Fibroblast of skin of abdomen (primary cell): ENCODE measurements around the gene ACVRL1. TPM values are rescaled to one million over a fixed set of nuclear protein-coding genes. Genes with fewer than 3 reads are reported as not detected.

Experiments
- DNase-seq: peaks from one replicate; pipeline ENCODE4 v3.0.0-alpha.2; 2013
- polyA plus RNA-seq, 2 experiments: library from polyadenylated mRNA; unstranded; fragments of 120-200 nt; gene quantifications; one replicate each; pipeline ENCODE4 v1.2.1, GENCODE V29; 2013; ENCODE audit not compliant: insufficient read length in 2 of 2

ACVRL1 gene
- polyA plus RNA-seq (2013, experiment 1 of 2; ENCODE audit: insufficient read length), result 8.2 TPM
- 10.0 TPM for polyA plus RNA-seq (2013, experiment 2 of 2; ENCODE audit: insufficient read length)

DNA sequence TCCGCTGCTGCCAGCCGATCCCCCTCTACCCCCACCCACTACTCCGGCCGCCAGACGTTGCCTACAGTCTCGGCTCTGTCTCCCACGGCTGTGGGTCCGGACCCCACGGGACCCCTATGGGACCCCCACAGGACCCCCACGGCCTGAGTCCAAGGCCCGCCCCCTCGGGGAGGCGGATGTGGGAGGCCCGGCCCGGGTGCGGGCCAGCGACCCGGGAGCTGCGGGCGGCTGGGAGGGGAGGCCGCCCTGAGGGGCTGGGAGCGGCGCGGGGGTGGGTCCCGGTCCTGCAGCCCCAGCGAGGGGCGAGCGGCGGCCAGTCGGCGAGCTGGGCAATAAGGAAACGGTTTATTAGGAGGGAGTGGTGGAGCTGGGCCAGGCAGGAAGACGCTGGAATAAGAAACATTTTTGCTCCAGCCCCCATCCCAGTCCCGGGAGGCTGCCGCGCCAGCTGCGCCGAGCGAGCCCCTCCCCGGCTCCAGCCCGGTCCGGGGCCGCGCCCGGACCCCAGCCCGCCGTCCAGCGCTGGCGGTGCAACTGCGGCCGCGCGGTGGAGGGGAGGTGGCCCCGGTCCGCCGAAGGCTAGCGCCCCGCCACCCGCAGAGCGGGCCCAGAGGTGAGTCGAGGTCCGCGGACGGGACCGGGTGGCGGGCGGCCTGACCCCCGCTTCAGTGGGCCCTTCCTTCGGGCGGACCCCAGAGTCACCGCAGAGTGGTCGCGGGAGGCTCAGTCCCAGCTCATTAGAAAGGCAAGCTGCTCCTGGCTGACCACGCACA lies at the start of gene ACVRL1:
ACVRL1 (plus strand) TSS at position 422 of the 773 bp plus-strand sequence. CDS start 4,971 bp downstream, outside the sequence.
- DNase-seq, result no peak

GRCh38 chr12:51860986-51861385 lies 46.3 kb upstream of the ACVRL1 start:
- DNase-seq, result no peak

DNA sequence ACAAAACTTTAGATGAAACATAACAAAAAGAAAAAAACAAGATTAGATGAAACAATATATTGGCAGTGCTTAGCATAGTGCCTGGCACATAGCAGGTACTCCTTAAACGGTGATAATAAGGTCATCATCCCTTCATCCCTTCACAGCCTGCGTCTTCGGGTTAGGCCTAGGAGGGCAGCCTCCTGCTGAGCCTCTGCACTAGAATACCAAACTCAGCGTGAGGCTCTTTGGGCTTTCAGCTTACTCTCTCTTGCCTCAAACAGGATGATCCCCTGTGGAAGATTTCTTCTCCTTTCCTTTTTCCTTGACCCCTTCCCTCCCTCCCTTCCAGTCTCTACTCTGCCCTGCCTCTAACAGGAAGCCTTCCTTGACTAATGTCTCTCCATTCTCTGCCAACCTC lies 44.4 kb upstream of the ACVRL1 start:
- DNase-seq, result no peak

- DNase-seq, result no peak
Measured at GRCh38 chr12:51863363-51863932, 43.9 kb upstream of the ACVRL1 start.

GRCh38 chr12:51863933-51864832 lies 43.1 kb upstream of the ACVRL1 start:
- DNase-seq, result peak; percentile 44

- DNase-seq, result peak; percentile 30
Measured at GRCh38 chr12:51864833-51865670, 42.3 kb upstream of the ACVRL1 start.

GRCh38 chr12:51865757-51866270 lies 41.5 kb upstream of the ACVRL1 start:
- no peak for DNase-seq

DNA sequence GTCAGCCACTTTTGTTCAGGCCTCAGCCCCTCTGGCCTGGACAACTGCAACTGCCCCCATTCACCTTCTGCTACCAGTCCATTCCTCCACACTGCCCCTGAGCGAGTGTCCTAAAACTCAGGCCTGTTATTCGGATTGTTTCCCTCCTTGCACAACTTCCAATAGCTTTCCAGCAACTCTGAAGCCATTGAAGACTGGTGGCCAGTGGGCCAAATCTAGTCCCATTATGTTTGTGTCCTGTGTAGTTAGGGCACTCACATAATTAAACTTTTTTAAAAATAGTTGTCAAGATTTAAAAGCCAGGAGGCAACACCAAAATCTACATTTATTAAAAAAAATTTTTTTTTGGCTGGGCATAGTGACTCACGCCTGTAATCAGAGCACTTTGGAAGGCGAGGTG lies 41.0 kb upstream of the ACVRL1 start:
- no peak for DNase-seq

- DNase-seq, result no peak
Measured at GRCh38 chr12:51866762-51867161, 40.5 kb upstream of the ACVRL1 start.

DNA sequence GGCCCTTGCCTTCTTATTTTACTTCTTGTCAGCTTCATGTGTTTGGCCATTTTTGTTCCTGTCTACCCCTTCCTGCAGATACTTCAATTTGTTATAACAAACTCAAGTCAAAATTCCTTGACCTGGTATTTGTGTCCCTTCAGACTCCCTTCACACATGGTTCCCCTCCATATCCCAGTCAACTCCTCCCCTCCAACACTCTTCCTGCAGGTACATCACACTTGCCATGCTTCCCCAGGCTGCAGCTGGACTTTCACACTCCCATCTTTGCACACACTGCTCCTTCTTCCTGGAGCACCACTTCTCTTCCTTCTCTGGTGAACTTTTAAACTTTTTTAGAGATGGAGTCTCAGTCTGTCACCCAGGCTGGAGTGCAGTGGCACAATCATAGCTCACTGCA lies 39.9 kb upstream of the ACVRL1 start:
- no peak for DNase-seq

GRCh38 chr12:51867796-51868428 lies 39.4 kb upstream of the ACVRL1 start:
- DNase-seq, result no peak

DNA sequence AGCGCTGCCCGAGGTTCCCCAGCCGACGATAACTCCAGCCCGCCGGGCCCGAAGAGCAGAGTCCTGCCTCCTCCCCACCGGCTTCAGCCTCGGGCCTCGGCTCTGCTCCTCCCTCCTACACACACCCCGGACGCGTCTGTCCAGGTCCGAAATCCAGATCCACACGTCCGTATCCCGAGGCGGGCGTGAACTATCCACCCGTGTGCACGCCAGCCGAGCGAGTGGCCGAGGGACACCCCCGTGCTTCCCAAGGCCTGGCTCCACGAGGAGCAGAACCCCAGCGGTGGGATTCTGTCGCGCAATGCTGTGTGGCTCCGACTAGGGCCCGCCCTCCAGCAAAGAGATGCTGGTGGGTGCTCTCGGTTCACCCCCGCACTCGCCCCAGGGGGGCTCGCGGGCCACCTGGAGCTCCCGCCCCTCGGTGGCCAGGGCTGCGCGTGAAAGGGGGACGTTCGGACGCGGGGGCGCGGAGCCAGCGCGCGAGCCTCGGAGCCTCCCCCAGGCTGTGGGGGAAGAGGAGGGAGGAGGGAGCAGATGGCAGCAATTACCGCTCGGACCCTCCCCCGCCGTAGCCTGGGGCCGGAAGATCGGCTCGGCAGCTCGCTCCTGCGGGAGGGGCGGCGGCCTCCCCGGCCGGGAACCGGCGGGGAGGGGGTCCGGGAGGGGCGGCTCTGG lies 38.3 kb upstream of the ACVRL1 start:
- peak; percentile 45 for DNase-seq

DNA sequence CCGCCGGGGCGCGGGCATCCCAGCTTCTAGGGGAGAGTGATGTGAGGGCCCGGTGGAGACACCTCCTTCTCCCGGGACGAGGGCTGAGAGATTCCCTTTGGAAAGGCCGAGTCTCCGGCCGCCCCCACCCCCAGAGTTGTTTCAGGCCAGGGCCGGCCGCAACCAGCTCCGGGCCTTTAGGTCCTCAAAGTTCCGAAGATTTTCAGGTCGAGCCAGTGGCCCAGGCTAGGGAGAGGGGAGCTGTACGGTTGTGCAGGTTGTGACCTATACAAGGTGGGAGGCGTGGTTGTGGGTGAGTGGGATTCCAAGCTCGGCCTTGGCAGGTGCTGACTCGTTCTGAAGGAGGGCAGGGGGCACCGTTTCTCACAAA lies 37.8 kb upstream of the ACVRL1 start:
- DNase-seq, result no peak

DNA sequence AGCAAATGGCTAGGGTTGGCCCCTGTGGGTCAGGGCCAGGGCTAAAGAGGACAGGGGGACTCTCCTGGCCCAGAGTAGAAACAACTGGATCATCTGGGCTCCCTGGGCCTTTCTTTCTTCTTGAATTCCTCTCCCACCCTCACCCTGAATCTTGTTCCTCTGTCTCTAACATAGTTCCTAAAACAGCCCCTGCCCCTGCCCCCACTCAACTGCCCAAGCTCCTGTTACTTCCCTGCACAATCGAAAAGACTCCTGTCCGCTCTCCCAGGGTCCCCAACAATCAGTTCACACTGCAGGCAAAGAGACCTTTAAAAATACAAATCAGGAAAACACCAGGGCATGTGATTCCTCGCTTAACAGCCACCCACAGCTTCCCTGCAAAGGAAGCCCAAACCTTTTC lies 37.4 kb upstream of the ACVRL1 start:
- no peak for DNase-seq

- peak; percentile 16 for DNase-seq
Measured at GRCh38 chr12:51870504-51870903, 36.8 kb upstream of the ACVRL1 start.

DNA sequence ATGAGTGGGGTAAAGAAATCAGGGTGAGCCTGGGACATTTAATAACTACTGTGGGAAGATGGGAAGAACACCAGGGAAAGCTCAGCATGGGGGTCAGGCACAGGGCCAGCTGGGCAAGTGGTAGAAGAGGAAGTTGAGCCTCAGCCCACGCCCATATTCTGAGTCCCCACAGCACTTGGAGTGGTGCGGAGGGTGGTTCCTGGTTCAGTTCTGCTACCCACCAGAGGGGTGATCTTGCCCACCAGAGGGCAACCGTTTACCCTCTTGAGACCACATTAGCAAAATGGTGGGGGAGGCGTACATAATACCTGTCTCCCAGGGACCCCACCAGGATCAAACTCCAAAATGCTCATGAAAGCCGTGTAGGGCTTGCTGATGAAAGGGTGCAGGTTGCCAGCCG lies 36.2 kb upstream of the ACVRL1 start:
- no peak for DNase-seq

GRCh38 chr12:51871918-51872688 lies 35.2 kb upstream of the ACVRL1 start:
- DNase-seq, result no peak

GRCh38 chr12:51872689-51872981 lies 34.7 kb upstream of the ACVRL1 start:
- DNase-seq, result no peak

- DNase-seq, result no peak
Measured at GRCh38 chr12:51873251-51873994, 33.9 kb upstream of the ACVRL1 start.

GRCh38 chr12:51874000-51874399 lies 33.3 kb upstream of the ACVRL1 start:
- peak; percentile 70 for DNase-seq
